GM18498 (cell line): ENCODE data around the gene RNF215.

ENCODE experiments used
- ATAC-seq: cut with Tn5 transposase; IDR thresholded peaks from one replicate; pipeline ENCODE4 v1.9.1; 2021; ENCODE audit warnings: mild to moderate bottlenecking, moderate library complexity; ENCODE audit not compliant: unreplicated experiment

RNF215 gene

DNA sequence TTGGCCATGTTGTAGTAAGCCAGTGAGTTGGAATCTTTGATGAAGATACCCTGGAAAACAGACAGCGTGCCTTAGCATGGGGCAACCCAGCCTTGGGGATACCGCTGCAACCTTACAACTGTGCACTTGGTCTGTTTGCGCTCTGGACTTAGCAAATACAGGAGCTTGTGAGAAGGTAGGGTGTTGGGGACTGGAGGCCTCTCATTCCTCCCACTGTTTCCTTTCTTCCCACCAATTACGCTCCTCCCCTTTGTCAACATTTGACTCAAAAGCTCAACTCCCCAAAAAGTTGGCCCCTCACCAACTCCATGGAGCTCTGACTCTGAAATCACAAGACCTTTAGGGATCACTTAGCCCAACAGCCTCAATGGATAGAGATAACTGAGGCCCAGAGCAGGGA is 52.6 kb downstream of the RNF215 start:
- no peak for ATAC-seq

DNA sequence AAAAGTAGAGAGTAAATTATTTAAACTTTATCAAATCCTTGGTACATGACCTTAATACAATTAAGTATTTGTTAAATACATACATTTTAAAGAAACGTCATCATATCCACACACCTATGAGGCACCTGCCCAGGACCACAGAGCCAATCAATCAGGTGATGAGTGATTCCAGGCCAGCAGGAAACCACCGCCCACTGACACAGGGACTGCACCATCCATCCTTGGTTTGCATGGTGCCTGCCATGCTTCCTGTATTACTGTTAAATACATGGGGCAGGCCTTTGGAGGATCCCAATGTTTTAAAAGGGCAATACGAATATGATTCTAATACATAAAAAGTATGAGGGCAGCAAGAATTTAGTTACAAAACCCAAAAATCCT is 53.5 kb downstream of the RNF215 start:
- ATAC-seq = no peak

GRCh38 chr22:30332994-30333706 is 54.1 kb downstream of the RNF215 start:
- no peak for ATAC-seq

- ATAC-seq = no peak
These were observed 54.7 kb downstream of the RNF215 start for GRCh38 chr22:30332551-30332950.
